ENCODE data around the gene PANX1. TPM values are rescaled to one million over a fixed set of nuclear protein-coding genes. Genes with fewer than 3 reads are reported as not detected.

The PANX1 gene
- total and polyA plus RNA-seq, 2 donors (not counting 1 experiment from before 2014, with no cell fraction given) = 4.2 to 10.3 TPM

DNA sequence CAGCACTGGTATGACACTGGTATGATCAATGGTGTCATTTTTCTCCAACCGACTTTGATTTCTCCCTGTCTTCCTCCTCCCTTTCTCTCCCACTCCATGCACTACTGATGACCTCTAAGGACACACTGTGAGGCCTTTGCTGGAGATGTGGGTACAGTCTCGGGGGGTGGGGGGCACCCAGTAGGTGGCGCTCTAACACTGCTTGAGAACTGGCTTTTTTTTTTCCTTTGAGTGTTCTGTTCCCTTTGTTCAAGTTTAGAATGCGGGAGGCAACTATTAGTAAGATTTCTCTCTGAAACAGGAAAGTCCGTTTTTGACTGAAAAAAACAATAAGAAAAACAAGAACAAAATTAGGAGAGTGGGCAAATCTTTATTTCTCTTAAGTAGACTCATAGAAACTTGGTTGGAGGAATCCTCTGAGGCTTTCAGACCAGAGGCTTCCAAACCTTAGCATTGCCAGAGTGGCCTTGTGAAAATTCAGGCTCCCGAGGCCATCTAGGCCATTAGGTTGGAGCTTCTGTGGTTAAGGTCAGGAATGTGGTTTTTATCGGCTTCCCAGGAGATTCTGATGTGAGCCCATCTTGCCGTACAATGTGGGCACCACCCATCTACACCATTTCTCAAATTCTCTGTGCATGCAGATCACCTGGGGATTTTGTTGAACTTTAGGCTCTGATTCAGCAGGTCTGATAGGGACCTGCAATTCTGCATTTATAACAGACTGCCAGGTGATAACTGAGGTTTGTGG, 43.2 kb downstream of the PANX1 start:
- ChIA-PET POLR2A (no interaction called here), CTCF (interaction anchor here (0.9 to 1.8 kb wide), 2 partner anchors 12 to 16 kb away, joined by 3 to 6 read pairs; no protein-coding TSS in a partner anchor)
- ATAC-seq (ENCODE audit: low read depth) (no peak), DNase-seq (peak; percentile 32)
- Histone ChIP-seq H3K4me2 (replicated peaks; ENCODE audit: low read depth, low read length, poor library complexity, severe bottlenecking) (no peak overlapping the region), H3K27me3 (replicated peaks in 1 of 4; ENCODE audit: control extremely low read depth in 1 of 4, control insufficient read depth in 3 of 4, insufficient read depth in 4 of 4, low read length in 3 of 4) (no peaks in the 10 kb centered on the region), H3K9ac (ENCODE audit: low read length) (no peak overlapping the region), H3K27ac (ENCODE audit: low read length in 2 of 2) (no peak overlapping the region), H3K4me1 (ENCODE audit: control insufficient read depth in 2 of 2, insufficient read depth in 2 of 2, low read length in 2 of 2) (no peaks in the 10 kb centered on the region), H4K20me1 (ENCODE audit: control insufficient read depth, insufficient read depth, low read length, poor library complexity, severe bottlenecking) (peaks cover 36% of the 10 kb centered on the region), H2AFZ (ENCODE audit: insufficient read depth, low read depth, low read length, poor library complexity, severe bottlenecking) (no peak overlapping the region), H3K36me3 (replicated peaks in 1 of 2; ENCODE audit: control extremely low read depth in 1 of 2, control insufficient read depth in 1 of 2, extremely low read depth in 1 of 2, insufficient read depth in 2 of 2, low read length in 1 of 2) (peaks cover 3 to 9% of the 10 kb centered on the region in 2 experiments), H3K9me3 (ENCODE audit: control extremely low read depth in 1 of 3, control insufficient read depth in 2 of 3, insufficient read depth in 1 of 3, low read length in 2 of 3) (peaks cover 0 to 2% (median 0%) of the 10 kb centered on the region in 3 donors), H3K79me2 (ENCODE audit: control insufficient read depth, insufficient read depth, low read length) (peaks cover 49% of the 10 kb centered on the region), H3K4me3 (ENCODE audit: control extremely low read depth in 1 of 5, extremely low read depth in 1 of 5, insufficient read depth in 1 of 5, low read depth in 2 of 5, low read length in 4 of 5) (no peak overlapping the region)
- intact Hi-C loops (cut with micrococcal nuclease) = no loop called here
- H3K4me3 Mint-ChIP-seq = no peak overlapping the region
- H3K27ac Mint-ChIP-seq = no peak overlapping the region
- H3K27me3 Mint-ChIP-seq = no peaks in the 10 kb centered on the region
- TF ChIP-seq, protein P1, sequence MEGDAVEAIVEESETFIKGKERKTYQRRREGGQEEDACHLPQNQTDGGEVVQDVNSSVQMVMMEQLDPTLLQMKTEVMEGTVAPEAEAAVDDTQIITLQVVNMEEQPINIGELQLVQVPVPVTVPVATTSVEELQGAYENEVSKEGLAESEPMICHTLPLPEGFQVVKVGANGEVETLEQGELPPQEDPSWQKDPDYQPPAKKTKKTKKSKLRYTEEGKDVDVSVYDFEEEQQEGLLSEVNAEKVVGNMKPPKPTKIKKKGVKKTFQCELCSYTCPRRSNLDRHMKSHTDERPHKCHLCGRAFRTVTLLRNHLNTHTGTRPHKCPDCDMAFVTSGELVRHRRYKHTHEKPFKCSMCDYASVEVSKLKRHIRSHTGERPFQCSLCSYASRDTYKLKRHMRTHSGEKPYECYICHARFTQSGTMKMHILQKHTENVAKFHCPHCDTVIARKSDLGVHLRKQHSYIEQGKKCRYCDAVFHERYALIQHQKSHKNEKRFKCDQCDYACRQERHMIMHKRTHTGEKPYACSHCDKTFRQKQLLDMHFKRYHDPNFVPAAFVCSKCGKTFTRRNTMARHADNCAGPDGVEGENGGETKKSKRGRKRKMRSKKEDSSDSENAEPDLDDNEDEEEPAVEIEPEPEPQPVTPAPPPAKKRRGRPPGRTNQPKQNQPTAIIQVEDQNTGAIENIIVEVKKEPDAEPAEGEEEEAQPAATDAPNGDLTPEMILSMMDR (IDR thresholded peaks at IDR 0.05) = peak; percentile 32
- TF ChIP-seq EZH2 (IDR thresholded peaks at IDR 0.05; ENCODE audit: borderline replicate concordance, insufficient read depth, low read depth, low read length, poor library complexity, severe bottlenecking) = no peak
- no peaks in the 10 kb centered on the region for H3K9me3 Mint-ChIP-seq (ENCODE audit: insufficient read depth)
- H3K4me1 Mint-ChIP-seq = peaks cover 24% of the 10 kb centered on the region
- WGBS (ENCODE audit: insufficient coverage) = 58% methylated on average over 4 of the region's 8 CpGs

DNA sequence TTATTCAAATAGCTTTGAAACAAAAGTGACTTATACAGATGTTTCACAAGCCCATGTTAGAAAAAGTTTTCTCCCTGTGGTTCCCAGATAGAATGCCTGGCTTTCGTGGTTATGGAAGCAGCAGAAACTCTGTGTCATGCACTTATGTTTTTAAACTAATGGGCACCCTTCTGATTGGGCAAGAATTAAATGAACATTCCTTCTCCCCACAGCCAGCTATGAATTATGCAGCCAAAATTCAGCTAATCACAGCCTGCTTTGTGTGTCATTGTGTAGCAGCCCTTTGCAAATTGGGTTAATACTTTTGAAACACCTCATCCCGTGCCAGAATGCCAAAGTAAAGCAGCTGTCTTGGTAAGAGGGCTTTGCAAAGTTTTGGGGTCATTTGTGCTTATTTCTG, 46.9 kb downstream of the PANX1 start:
- Histone ChIP-seq H3K79me2 (ENCODE audit: control insufficient read depth, insufficient read depth, low read length) (peaks cover 21% of the 10 kb centered on the region), H4K20me1 (ENCODE audit: control insufficient read depth, insufficient read depth, low read length, poor library complexity, severe bottlenecking) (peaks cover 21% of the 10 kb centered on the region), H3K27me3 (replicated peaks in 1 of 4; ENCODE audit: control extremely low read depth in 1 of 4, control insufficient read depth in 3 of 4, insufficient read depth in 4 of 4, low read length in 3 of 4) (no peaks in the 10 kb centered on the region), H3K4me3 (ENCODE audit: control extremely low read depth in 1 of 5, extremely low read depth in 1 of 5, insufficient read depth in 1 of 5, low read depth in 2 of 5, low read length in 4 of 5) (no peak overlapping the region), H3K36me3 (replicated peaks in 1 of 2; ENCODE audit: control extremely low read depth in 1 of 2, control insufficient read depth in 1 of 2, extremely low read depth in 1 of 2, insufficient read depth in 2 of 2, low read length in 1 of 2) (peaks cover 9 to 33% of the 10 kb centered on the region in 2 experiments), H3K9me3 (ENCODE audit: control extremely low read depth in 1 of 3, control insufficient read depth in 2 of 3, insufficient read depth in 1 of 3, low read length in 2 of 3) (no peaks in the 10 kb centered on the region), H3K27ac (ENCODE audit: low read length in 2 of 2) (no peak overlapping the region), H2AFZ (ENCODE audit: insufficient read depth, low read depth, low read length, poor library complexity, severe bottlenecking) (no peak overlapping the region), H3K4me1 (ENCODE audit: control insufficient read depth in 2 of 2, insufficient read depth in 2 of 2, low read length in 2 of 2) (no peaks in the 10 kb centered on the region), H3K4me2 (replicated peaks; ENCODE audit: low read depth, low read length, poor library complexity, severe bottlenecking) (no peak overlapping the region), H3K9ac (ENCODE audit: low read length) (no peak overlapping the region)
- DNase-seq = no peak
- H3K27ac Mint-ChIP-seq = no peak overlapping the region
- CTCF ChIA-PET = interaction anchor here (2.0 kb wide), 1 partner anchor 8 kb away, joined by 4 read pairs; no protein-coding TSS in a partner anchor
- peaks cover 21% of the 10 kb centered on the region for H3K4me1 Mint-ChIP-seq
- TF ChIP-seq EZH2 (IDR thresholded peaks at IDR 0.05; ENCODE audit: borderline replicate concordance, insufficient read depth, low read depth, low read length, poor library complexity, severe bottlenecking) = no peak
- TF ChIP-seq, protein P1 (IDR thresholded peaks at IDR 0.05) = no peak
- ATAC-seq (ENCODE audit: low read depth) = no peak
- WGBS (ENCODE audit: insufficient coverage) = 100% methylated on average over 1 of the region's 2 CpGs
- H3K9me3 Mint-ChIP-seq (ENCODE audit: insufficient read depth) = no peaks in the 10 kb centered on the region
- H3K4me3 Mint-ChIP-seq = no peak overlapping the region
- intact Hi-C loops (cut with micrococcal nuclease) = no loop called here
- POLR2A ChIA-PET = no interaction called here
- H3K27me3 Mint-ChIP-seq = no peaks in the 10 kb centered on the region

All from B cell (primary cell).